ENCODE measurements around the gene PIP4P1.
A peak's percentile ranks its signal among the peaks of the same experiment; 100 is the strongest.
"Not testable (repeated sequence)": the region's sequence is repeated elsewhere in the genome, so short reads cannot be mapped to it uniquely, and the experiment has no call there.

Gene PIP4P1

GRCh38 chr14:20461225-20462141 is at the start of gene PIP4P1:
TSS of gene PIP4P1 (minus strand) at chr14:20461434. CDS start at chr14:20461325, 109 bp downstream.
- DNase-seq, result peak; percentile 97

- DNase-seq, result no peak
Measured at GRCh38 chr14:20508367-20508766, 47.1 kb upstream of the PIP4P1 start.

- not testable (repeated sequence) for DNase-seq
Measured at GRCh38 chr14:20507537-20507936, 46.3 kb upstream of the PIP4P1 start.

GRCh38 chr14:20506752-20507151 is 45.5 kb upstream of the PIP4P1 start:
- DNase-seq, result not testable (repeated sequence)

DNA sequence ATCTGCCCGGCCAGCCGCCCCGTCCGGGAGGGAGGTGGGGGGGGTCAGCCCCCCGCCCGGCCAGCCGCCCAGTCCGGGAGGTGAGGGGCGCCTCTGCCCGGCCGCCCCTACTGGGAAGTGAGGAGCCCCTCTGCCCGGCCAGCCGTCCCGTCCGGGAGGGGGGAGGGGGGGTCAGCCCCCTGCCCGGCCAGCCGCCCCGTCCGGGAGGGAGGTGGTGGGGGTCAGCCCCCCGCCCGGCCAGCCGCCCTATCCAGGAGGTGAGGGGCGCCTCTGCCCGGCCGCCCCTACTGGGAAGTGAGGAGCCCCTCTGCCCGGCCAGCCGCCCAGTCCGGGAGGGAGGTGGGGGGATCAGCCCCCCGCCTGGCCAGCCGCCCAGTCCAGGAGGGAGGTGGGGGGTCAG is 45.0 kb upstream of the PIP4P1 start:
- DNase-seq, result not testable (repeated sequence)

DNA sequence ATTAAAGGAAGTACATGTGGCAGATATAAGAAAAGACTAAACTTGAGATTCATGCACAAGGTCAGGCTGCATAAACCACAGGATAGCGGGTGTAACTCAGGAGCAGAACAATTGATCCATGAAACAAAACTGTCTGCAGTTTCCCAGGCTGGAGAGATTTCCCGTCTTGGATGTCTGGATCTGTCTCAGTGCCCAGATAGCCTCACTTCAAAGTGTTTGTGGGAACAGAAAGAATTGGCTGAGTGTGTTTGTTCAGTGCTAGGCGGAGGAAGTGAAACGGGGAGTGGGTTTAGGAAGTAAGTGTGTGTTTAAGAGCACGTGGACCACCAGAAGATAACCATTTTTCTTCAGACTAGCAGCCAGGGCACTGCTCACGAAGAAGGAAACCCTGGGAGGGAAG is 42.7 kb upstream of the PIP4P1 start:
- DNase-seq, result no peak

GRCh38 chr14:20501346-20501745 is 40.1 kb upstream of the PIP4P1 start:
- DNase-seq, result no peak

DNA sequence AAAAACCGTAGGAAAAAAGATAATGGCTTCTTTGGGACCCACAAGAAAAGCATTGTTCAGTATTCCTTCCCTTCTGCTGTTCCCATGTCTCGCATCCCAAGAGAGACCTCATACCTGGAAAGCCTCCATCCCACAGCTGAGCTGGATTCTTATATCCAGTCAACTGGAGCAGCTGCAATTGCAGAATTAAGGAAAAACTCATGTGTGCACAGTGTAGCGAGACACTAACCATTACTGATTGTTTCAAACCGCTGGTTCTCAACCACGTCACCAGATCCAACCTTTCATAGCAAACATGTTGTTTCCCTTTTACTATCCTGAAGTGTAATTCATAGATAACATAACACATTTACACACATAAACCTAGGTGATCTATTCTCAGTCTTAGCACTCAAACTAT is 38.6 kb upstream of the PIP4P1 start:
- no peak for DNase-seq

DNA sequence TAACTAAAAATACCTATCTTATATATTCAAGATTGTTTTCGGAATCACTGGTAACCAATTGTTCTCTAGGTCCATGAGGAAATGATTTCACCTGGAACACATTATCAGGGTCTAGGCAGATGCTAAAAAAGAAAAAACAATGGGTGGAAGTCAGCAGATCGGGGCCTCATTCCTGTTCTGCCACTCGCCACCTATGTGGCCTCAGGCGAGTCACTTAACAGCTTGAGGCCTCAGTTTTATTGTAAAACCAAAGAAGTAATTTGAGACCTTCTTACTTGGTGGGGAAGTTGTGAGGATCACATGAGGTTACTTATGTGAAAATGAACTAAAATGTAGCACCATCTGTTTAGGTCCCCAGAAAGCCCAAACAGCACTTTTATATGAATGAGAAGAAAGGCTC is 37.9 kb upstream of the PIP4P1 start:
- DNase-seq, result no peak

- no peak for DNase-seq
Measured at GRCh38 chr14:20498622-20499021, 37.4 kb upstream of the PIP4P1 start.

GRCh38 chr14:20494935-20495766 is 33.9 kb upstream of the PIP4P1 start:
- DNase-seq, result no peak

DNA sequence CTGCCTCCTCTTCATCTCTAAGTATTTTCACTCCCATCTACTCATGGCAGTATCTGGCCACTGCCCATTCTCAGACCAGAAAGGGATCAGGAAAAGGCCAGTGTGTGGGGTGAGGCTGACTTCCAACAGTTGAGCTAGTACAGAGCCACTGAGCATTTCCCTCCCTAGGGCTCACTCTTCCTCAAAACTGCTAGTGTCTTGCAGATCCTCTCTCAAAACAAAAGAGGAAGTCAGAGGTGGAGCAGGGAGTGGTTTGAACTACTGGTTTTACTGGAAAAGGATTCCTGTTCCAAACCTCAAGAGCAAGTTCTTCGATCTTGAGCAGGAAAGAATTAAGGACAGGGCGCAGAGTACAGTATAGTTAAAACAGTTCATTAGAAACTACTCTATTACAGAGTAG is 32.4 kb upstream of the PIP4P1 start:
- no peak for DNase-seq

- DNase-seq, result no peak
Measured at GRCh38 chr14:20492486-20492885, 31.3 kb upstream of the PIP4P1 start.

GRCh38 chr14:20490563-20490962 is 29.3 kb upstream of the PIP4P1 start:
- no peak for DNase-seq

DNA sequence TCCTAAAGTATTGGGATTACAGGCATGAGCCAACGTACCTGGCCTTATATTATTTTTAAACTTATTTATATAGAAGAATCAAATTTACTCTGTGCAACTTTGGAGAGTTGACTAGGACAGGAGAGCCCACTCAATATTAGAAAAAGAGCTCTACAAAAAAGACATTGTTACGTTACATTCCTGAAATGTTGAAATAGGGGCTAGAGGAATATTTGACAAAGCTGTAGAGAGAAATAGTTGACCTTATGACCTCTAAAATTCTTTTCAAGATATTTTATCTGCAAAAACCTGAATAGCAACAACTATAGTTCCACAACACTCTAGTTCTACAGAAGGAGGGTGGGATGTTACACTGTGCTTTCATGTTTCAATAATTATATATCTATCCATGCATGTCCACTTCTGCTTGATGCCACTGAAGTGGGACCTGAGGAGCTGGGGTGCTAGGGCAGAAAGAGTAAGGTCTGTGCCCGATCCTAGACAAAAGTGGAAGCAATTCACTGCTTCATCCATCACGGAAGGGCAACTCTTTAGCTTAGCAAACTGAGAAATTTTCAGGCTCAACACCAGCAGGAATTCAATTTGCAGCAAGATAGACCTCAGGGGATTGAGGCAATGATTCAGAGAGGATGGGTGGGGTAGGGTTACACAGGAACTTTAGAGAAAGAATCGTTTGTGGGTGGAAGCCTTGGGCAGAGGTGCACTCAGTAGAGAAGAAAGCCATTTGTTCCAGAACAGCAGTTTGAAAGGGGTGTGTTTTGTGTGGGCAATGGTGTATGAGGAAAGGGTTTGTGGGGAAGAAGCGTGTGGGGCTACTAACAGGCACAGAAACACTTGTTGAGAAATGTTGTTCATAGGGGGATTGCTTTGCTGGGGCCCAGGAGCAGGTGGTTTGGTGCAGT is 28.1 kb upstream of the PIP4P1 start:
- DNase-seq, result peak; percentile 13

DNA sequence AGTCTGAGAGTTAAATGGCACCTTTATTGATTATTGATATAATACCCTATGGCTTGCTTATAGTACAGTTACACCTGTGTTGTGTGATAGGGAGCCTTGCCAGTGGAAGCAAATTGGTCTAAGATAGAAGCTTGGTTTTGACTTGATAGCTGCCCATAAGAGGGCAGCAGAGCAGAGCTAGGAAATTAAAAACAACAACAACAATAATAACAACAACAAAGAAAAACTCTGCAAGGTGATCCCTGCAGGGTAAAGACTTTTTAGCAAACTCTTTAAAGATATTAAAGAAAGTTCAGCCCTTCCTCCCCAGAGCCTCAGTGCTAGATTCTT is 26.1 kb upstream of the PIP4P1 start:
- DNase-seq, result no peak

DNA sequence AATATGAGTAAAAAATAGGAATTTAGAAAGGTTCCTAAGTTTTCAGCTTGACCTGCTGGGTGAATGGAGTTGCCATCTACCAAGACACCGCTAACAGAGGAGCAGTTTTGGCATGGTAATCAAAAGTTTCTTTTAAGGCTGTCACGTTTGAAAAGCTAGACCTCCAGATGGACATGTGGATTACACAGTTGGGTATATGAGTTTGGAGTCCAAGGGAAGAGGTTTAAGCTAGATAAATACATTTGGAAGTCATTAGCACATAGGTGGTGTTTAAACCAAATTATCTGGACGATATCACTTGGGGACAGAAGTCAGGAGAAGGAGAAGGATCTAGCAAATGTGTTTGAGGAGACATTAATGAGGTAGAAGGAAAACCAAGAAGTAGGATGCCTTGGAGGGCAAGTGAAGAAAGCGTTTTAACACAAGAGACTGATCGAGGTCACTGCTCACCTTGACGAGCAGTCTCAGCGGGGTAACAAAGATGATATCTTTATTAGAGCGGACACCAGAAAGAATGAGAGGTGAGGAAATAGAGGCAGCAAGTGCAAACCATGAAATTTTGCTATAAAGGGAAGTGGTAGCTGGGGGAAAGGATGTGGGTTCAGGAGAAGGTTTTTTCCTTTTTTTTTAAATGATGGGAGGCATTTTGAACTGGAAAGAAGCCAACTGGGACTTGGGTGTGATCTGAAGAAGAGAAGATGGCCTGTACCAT is 25.6 kb upstream of the PIP4P1 start:
- DNase-seq, result no peak

DNA sequence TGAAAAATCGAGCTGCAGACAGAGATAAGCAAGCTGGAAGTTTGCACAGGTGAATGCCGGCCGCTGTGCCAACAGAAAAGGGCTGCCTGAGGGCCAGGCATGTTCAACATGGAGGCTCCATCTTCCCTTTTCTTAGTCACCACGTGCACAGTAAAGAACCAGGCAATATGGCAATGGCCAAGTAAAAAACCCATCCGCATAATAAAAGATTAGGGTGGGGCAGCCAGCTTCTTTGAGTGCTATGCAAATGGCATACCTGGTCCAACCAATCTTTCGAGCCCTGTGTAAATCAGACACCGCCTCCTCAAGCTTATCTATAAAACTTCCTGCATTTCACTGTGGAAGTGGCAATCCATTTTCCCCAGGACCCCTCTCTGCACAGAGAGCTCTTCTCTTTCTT is 24.7 kb upstream of the PIP4P1 start:
- no peak for DNase-seq

GRCh38 chr14:20482382-20482781 is 21.1 kb upstream of the PIP4P1 start:
- DNase-seq, result no peak

DNA sequence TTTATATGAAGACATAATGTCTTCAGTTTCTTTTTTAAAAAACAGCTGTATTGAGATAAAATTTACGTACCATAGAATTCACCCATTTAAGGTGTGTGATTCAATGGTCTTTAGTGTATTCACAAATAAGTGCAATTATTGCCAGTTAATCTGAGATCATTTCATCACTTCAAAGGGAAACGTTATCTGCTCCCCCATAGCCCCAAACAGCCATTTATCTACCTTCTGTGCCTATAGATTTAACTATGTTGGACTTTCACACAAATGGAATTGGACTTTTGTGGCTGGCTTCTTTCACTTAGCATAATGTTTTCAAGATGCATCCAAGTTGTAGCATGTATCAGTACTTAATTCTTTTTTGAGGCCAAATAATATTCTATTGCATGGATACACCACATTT is 17.7 kb upstream of the PIP4P1 start:
- no peak for DNase-seq

DNA sequence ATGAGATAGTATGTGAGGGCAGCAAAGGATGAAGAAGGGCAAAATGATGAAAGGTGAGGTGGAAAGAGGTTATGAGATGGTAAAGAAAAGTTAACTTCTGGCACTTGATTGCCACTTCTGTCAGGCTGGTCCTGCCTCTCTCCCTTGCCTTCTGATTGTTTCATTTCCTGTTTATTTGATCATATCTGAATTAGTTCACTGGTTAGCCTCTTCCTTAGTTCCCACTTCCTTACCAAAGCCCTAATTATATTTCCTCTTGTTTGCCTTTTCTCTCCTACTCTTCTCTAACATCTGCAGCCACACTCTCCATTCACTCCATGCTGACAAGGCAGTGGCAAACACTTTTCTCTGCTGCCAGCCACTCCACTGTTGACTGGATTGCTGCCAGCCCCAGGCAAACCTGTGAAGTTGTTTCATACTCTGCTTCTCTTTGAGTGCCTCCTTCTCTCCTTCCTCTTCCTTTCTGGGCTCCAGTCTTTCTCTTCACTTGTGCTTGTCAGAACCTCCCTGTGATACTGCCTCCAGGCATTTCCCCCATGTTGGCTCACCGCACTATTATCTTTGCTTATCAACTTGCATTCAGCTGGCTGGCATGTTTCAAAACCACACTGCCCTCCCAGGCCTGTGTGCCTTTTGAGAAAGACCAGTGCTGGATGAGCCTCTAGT is 16.1 kb upstream of the PIP4P1 start:
- peak; percentile 22 for DNase-seq

DNA sequence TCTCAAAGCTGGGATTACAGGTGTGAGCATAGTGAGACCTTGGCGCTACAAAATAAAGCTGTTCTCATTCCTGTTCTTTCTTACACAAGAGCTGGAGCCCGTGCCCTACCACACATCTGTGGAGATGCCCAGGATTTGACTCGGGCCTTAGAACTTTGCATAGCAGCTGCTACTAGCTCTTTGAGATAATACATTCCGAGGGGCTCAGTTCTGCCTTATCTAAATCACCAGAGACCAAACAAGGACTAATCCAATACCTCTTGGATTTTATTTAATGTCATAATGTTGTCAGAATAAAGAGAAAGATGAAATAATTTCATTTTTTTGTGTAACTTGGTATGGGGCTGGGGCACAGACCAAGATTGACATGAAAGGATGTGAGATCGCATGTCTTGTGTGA is 15.5 kb upstream of the PIP4P1 start:
- no peak for DNase-seq

All from activated effector memory CD4-positive, alpha-beta T cell treated with Interleukin-2 at 50 U/mL for 16 hours (primary cell).